ENCODE measurements around the gene ATP6V0E2.

ATP6V0E2 gene

DNA sequence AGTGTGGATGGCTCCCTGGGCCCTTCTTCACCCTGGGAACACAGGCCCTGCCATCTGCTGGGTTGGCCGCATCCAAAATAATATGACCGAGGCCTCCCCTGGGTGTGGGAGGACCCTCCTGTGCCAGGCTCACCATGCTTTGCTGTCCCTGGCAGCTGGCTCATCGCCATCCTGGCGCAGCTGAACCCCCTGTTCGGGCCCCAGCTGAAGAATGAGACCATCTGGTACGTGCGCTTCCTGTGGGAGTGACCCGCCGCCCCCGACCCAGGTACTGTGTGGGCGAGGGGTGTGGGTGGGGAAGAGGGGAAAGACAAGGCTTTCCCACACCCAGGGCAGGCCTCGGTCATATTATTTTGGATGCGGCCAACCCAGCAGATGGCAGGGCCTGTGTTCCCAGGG, 4.8 kb downstream of the ATP6V0E2 start:
- no peaks in the 10 kb centered on the region for H3K9me3 ChIP-seq (ENCODE audit: control insufficient read depth, insufficient read depth, low read length)
- no peak overlapping the region for H3K4me2 ChIP-seq (ENCODE audit: low read length)
- no peak overlapping the region for H3K27ac ChIP-seq (ENCODE audit: low read depth, low read length)
- no peaks in the 10 kb centered on the region for H4K20me1 ChIP-seq (ENCODE audit: control insufficient read depth, insufficient read depth, low read depth, low read length)
- H3K4me3 ChIP-seq (ENCODE audit: low read length): no peak overlapping the region
- H3K27me3 ChIP-seq (ENCODE audit: control insufficient read depth, low read length): no peaks in the 10 kb centered on the region
- H3K36me3 ChIP-seq (ENCODE audit: control insufficient read depth, low read length): no peaks in the 10 kb centered on the region; the same call in 1 of the 2 replicates
- H3K79me2 ChIP-seq (ENCODE audit: control insufficient read depth, low read length): peaks cover 12% of the 10 kb centered on the region
- peaks cover 15% of the 10 kb centered on the region for H3K4me1 ChIP-seq (ENCODE audit: control insufficient read depth, low read length)
- no peaks in the 10 kb centered on the region for H3K9me2 ChIP-seq (replicated peaks; ENCODE audit: control insufficient read depth, low read length)
- no peaks in the 10 kb centered on the region for H3F3A ChIP-seq (ENCODE audit: control insufficient read depth, insufficient read depth)
- TF ChIP-seq EZH2phosphoT487 (IDR thresholded peaks at IDR 0.05; ENCODE audit: borderline replicate concordance, low read length): no peak
- TF ChIP-seq, protein P1, sequence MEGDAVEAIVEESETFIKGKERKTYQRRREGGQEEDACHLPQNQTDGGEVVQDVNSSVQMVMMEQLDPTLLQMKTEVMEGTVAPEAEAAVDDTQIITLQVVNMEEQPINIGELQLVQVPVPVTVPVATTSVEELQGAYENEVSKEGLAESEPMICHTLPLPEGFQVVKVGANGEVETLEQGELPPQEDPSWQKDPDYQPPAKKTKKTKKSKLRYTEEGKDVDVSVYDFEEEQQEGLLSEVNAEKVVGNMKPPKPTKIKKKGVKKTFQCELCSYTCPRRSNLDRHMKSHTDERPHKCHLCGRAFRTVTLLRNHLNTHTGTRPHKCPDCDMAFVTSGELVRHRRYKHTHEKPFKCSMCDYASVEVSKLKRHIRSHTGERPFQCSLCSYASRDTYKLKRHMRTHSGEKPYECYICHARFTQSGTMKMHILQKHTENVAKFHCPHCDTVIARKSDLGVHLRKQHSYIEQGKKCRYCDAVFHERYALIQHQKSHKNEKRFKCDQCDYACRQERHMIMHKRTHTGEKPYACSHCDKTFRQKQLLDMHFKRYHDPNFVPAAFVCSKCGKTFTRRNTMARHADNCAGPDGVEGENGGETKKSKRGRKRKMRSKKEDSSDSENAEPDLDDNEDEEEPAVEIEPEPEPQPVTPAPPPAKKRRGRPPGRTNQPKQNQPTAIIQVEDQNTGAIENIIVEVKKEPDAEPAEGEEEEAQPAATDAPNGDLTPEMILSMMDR (IDR thresholded peaks at IDR 0.05; ENCODE audit: low read depth, low read length, poor library complexity, severe bottlenecking): no peak

DNA sequence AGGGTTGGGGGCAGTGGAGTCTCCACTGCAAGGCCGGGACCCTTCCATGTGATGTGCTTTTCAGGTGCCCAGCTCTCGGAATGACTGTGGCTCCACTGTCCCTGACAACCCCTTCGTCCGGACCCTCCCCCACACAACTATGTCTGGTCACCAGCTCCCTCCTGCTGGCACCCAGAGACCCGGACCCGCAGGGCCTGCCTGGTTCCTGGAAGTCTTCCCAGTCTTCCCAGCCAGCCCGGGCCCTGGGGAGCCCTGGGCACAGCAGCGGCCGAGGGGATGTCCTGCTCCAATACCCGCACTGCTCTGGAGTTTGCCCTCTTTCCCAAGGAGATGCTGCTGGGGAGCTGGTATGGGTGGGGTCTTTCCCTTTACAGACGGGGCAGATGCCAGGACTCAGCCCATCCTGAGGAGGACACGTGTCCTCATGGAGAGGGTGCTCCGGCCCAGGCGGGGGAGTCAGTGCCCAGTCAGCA, 5.5 kb downstream of the ATP6V0E2 start:
- Histone ChIP-seq H3K4me1 (ENCODE audit: control insufficient read depth, low read length) (peaks cover 14% of the 10 kb centered on the region), H3F3A (ENCODE audit: control insufficient read depth, insufficient read depth) (no peaks in the 10 kb centered on the region; the same call in 1 of the 2 replicates), H3K27me3 (ENCODE audit: control insufficient read depth, low read length) (no peaks in the 10 kb centered on the region), H4K20me1 (ENCODE audit: control insufficient read depth, insufficient read depth, low read depth, low read length) (no peaks in the 10 kb centered on the region), H3K9me3 (ENCODE audit: control insufficient read depth, insufficient read depth, low read length) (no peaks in the 10 kb centered on the region), H3K4me2 (ENCODE audit: low read length) (no peak overlapping the region), H3K36me3 (ENCODE audit: control insufficient read depth, low read length) (no peaks in the 10 kb centered on the region; the same call in 1 of the 2 replicates), H3K9me2 (replicated peaks; ENCODE audit: control insufficient read depth, low read length) (no peaks in the 10 kb centered on the region), H3K27ac (ENCODE audit: low read depth, low read length) (no peak overlapping the region), H3K4me3 (ENCODE audit: low read length) (no peak overlapping the region), H3K79me2 (ENCODE audit: control insufficient read depth, low read length) (peaks cover 9% of the 10 kb centered on the region)
- TF ChIP-seq, protein P1 (IDR thresholded peaks at IDR 0.05; ENCODE audit: low read depth, low read length, poor library complexity, severe bottlenecking): no peak
- TF ChIP-seq EZH2phosphoT487 (IDR thresholded peaks at IDR 0.05; ENCODE audit: borderline replicate concordance, low read length): no peak

DNA sequence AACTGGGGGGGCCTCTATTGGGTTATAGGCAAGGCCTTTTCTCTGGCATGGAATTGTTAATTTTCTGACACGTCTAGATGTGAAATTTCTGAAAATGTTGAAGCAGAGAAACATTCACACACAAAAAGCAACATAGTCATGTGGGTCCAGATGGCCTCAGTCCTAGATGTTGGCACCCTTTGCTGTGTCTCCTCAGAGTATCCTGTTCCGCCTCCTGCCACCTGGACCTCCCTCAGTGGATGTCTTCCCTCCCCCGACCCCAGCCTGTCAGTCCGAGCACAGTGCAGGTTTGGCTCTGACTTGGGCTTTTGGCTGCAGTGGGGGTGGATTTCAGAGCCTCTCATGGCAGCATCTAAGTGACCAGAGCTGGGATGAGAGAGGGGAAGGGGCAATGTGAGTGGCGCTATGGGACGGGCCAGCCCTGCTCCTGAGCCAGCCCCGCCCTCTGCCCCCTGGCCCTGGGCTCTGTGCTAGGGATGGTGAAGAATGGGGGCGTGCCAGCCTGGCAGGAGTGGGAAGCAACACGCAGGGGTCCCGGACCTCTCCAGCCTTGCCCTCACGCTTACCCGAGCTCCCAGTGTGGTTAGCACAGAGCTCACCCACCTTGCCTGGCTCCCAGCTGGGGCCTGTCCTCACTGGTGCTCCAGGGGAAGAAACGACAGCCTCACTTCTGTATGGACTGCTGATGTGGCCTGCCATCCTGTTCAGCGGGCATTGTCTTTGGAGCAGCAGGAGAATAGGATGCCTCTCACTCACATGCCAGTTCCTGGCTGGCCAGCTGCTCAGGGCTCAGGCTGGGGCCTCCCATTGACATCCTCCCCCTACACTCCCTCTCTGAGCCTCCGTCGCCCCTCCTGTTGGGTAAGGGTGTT, 6.2 kb downstream of the ATP6V0E2 start:
- no peak overlapping the region for H3K4me2 ChIP-seq (ENCODE audit: low read length)
- no peaks in the 10 kb centered on the region for H4K20me1 ChIP-seq (ENCODE audit: control insufficient read depth, insufficient read depth, low read depth, low read length)
- no peak overlapping the region for H3K27ac ChIP-seq (ENCODE audit: low read depth, low read length)
- TF ChIP-seq, protein P1 (IDR thresholded peaks at IDR 0.05; ENCODE audit: low read depth, low read length, poor library complexity, severe bottlenecking): no peak
- TF ChIP-seq EZH2phosphoT487 (IDR thresholded peaks at IDR 0.05; ENCODE audit: borderline replicate concordance, low read length): no peak
- no peaks in the 10 kb centered on the region for H3K9me2 ChIP-seq (replicated peaks; ENCODE audit: control insufficient read depth, low read length)
- H3K79me2 ChIP-seq (ENCODE audit: control insufficient read depth, low read length): peaks cover 2% of the 10 kb centered on the region; the same call in 1 of the 2 replicates
- H3K4me3 ChIP-seq (ENCODE audit: low read length): no peak overlapping the region
- H3K36me3 ChIP-seq (ENCODE audit: control insufficient read depth, low read length): no peaks in the 10 kb centered on the region; the same call in 1 of the 2 replicates
- no peaks in the 10 kb centered on the region for H3K27me3 ChIP-seq (ENCODE audit: control insufficient read depth, low read length)
- no peaks in the 10 kb centered on the region for H3K9me3 ChIP-seq (ENCODE audit: control insufficient read depth, insufficient read depth, low read length)
- no peaks in the 10 kb centered on the region; the same call in 1 of the 2 replicates for H3F3A ChIP-seq (ENCODE audit: control insufficient read depth, insufficient read depth)
- H3K4me1 ChIP-seq (ENCODE audit: control insufficient read depth, low read length): peaks cover 7% of the 10 kb centered on the region

All from DOHH2 (cell line).